SKM-1 (cell line): ENCODE results near the gene NPRL2.
A peak's percentile ranks its signal among the peaks of the same experiment; 100 is the strongest.

ENCODE experiments used
- DNase-seq: peaks from one replicate; lab custom pipeline; 2025; ENCODE audit not compliant: unreplicated experiment; lab: John Stamatoyannopoulos, UW

NPRL2 gene

DNA sequence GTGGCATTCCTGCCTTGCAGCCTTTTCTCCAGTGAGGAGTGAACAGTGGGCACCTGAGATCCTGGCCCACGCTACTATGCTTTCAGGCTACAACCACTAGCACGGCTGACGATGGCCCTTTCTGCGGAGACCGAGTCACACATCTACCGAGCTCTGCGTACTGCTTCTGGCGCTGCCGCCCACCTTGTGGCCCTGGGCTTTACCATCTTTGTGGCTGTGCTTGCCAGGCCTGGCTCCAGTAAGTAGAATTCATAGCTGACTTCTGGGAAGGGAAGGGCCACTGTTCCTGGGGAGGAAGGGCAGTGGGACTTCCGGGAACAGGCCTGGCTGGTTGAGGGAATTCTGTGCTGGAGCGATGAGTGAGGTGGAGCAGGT, 735 bp upstream of the NPRL2 start:
- DNase-seq: no peak

DNA sequence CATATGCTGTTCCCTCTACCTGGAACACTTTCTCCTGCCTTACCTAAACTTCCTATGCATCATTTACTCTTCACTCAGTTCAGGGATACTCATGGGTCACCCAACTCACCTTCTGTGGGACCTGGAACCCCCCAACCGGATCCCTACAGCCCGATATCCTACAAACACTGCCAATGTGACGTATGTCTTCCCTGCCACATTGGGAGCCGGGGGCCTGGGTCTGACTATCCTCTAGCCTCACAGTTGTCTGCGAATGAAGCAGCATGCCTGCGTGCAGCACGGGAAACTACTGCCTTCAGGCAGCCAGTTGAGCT, 405 bp downstream of the NPRL2 start:
- no peak for DNase-seq

DNA sequence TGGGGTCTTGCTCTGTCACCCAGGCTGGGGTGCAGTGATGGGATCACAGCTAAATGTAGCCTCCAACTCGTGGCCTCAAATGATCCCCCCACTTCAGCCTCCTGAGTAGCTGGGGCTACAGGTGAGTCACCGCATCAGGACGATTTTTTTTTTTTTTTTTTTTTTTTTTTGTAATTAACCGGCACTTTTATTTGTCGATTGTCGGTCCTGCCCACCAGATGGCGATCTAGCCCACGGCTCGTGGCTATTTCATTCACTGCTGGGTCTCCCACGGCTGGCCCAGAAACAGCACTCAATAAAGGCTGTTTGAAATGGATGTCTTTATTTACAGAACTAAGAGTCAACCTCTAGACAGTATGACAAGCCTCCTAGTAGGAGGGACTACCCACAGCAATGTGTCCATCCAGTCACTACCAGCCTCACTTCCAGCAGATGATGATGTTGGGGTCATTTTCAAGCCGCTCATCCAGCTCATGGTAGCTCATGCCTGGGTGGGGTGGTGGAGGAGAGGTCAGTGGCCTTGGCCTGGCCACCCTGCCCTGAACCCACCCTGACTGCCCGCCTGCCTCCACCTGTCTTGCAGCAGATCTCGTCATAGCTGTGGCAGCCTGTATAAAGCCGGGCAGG, 3.3 kb downstream of the NPRL2 start:
- no peak for DNase-seq

DNA sequence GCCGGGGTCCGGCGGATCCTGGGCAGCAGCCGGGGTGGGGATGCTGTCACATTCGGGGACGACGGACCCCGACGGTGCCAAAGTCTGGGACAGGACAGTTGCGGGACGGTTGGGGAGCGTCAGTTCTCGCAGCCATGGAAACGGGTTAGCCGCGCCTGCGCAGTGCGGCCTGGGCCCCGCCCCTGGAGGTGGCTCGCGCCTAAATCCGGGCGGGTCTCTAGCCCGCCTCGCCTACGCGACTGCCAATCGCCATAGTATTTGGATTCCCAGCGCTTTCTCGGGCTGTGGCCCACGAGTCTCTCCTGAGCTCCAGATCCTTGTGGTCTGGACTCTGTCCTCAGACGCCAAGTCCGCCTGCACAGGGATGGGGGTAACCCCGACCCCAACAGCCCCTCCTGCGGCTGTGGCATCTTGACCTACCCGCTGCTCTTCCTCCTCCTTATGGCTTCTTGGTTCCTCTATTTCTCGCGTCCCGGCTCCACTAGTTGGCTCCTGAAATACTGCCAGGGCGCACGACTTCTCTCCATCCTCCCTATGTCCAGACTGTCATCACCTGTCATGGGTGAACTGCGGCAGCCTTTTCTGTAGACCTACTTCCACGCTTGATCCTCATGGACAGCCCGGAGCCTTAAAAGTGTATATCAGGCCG, 4.9 kb downstream of the NPRL2 start, which contains the start of gene ZMYND10:
Gene ZMYND10 (minus strand): TSS at position 147 of the 649 bp plus-strand sequence. CDS start 153 bp downstream, outside the sequence.
- DNase-seq: no peak

DNA sequence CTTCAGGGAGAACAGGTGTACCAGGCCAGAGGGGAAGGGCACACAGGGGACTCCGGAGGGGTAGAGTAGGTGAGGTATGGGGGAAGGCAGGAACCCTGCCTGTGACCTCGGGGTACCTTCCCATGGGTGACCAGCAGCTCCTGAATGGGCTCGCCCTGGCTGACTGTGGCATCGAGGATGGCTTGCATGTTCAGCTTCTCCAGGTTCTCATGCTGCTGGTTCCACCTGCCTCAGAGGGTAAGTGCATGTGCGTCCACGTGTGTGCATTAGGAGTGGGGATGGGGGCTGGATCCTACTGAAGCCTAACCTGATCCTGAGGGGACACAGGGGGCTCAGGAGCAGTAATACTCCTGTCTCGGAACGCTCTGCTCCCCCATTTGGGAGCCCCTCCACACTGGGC, 5.6 kb downstream of the NPRL2 start:
- DNase-seq: no peak

DNA sequence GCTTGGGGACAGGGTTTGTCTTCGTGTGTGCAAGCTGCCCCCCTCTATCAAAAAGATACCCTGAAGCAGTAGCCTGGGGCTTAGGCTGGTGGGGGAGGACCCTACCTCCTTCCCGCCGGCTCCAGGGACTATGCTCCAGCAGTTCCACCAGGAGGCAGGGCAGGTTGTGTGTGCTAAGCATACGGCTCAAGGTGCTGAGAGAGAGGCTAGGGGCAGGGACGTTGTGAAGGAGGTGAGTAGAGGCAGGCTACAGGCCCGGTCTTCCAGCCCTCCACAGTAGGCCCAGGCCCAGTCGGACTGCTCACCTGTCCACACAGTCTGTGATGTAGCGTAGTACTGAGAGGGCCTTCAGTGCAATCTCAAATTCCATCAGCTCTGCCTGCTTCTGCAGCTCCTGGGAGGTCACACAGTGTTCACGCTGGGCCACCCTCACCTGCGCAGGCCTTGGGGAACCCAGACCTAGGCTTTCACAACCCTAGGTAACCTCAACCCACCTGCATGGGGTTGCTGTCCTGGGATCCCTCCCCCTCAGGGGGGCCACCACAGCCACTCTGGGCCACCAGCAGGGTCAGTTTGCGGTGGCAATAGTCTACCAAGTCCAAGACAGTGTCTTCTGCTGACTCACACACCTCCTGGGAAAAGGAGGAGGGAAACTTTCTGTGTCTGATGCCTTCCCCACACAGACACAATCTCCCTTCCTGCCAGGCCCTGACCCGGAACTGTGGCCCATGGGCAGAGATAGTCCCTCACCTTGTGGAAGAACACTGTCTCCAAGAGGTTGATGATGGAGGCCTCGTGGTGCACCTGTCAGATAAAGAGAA, 7.6 kb downstream of the NPRL2 start:
- no peak for DNase-seq

DNA sequence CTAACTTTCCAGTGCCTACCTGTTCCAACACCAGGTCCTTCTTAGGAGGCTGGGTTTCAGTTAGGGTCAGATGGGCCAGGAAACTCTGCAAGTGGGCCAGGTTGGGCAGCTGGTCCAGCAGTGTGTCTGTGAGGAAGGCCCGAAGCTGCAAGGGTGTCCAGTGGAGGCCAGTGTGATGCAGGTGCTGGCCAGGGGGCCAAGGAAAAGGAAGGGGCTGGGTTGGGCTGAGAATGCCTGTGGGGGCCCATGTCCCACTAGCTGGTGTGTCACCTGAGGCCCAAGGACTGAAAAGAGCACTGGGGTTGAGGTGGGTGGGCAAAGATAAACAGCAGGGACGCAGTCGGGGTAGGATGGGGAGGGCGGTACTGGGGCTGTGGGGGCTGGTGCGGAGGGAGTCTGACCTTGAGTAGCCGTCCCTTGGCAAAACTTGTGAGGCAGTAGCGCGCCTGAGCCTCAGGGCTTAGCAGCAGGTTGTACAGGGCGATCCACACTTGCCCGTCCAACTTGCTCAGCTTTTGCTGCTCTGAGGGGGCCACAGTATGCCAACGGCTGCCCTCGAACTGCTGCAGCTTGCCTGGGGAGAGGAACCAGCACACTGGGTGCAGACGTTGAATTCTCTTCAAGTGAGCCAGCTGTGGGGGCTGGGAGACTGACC, 8.5 kb downstream of the NPRL2 start:
- no peak for DNase-seq

DNA sequence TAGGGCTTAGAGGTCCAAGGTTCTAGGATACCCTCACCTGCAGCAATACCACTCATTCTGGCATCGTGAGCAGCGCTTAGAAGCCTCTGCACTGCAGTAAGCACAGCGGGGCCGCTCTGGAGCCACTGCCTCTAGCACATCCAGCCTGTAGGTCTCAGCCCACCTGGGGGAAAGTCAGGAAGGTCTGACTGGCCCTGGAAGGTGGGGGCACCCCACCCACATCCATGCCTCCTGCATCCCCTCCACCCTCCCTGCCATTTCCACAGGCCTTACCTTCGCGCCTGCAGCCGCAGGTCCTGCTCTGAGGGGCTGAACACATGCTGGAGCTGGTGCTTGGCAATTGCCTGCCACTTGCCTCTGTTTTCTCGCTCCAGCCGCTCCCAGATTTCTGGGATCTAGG, 9.0 kb downstream of the NPRL2 start:
- DNase-seq: no peak

DNA sequence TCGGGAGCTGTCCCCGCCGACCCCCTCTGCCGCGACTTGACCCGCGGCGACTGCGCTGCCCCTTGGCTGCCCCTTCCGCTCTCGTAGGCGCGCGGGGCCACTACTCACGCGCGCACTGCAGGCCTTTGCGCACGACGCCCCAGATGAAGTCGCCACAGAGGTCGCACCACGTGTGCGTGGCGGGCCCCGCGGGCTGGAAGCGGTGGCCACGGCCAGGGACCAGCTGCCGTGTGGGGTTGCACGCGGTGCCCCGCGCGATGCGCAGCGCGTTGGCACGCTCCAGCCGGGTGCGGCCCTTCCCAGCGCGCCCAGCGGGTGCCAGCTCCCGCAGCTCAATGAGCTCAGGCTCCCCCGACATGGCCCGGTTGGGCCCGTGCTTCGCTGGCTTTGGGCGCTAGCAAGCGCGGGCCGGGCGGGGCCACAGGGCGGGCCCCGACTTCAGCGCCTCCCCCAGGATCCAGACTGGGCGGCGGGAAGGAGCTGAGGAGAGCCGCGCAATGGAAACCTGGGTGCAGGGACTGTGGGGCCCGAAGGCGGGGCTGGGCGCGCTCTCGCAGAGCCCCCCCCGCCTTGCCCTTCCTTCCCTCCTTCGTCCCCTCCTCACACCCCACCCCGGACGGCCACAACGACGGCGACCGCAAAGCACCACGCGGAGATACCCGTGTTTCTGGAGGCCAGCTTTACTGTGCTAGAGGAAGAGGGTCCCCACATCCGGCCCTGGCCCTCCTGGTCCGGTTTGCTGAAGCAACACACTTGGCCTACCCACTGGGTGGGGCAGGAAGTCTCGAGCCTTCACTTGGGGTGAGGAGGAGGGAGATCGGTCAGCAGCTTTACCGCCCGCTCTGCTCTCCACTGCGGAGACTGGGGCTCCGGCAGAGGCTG, 9.9 kb downstream of the NPRL2 start, which contains the start of gene RASSF1:
Gene RASSF1 (minus strand): TSS at position 389 of the 882 bp plus-strand sequence. CDS start 31 bp downstream, at position 358.
- peak; percentile 89 for DNase-seq

DNA sequence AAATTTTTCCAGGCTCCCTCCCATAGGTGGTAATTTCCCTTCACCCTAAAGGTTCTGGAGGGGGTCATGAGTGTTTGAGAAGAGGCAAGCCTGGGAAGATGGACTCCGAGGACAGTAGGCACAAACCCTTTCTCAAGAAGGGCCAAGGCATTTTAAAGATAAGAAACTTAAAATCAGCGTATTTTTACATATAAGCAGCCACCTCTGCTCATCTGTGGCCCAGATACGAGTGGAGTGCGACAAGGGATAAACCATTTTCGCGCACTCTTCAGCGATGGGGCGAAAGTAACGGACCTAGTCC, 10.5 kb downstream of the NPRL2 start:
- DNase-seq: no peak

DNA sequence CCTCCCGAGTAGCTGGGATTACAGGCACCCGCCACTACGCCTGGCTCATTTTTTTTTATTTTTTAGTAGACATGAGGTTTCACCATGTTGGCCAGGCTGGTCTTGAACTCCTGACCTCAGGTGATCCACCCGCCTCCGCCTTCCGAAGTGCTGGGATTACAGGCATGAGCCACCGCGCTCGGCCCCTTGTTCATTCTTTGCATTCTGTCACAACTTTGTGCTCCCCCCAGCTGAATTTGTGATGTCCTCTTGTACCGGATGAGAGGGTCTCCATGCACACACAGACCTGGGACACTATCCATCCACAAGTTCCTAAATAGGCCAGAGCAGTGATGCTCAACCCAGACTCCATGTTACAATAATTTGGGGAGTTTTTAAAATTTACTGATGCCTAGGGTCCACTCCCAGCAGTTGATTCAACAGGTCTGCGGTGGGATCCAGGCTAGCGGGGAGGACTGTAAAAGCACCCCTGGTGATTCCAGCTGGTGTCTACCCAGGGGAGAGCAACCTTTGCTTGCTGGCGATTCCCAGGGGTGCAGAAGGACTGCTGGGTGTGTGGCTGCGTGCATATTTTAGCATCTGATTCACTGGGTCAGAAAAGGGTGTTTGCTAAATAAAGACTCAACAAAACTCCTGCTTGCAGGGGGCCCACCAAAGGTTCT, 11.0 kb downstream of the NPRL2 start:
- no peak for DNase-seq

DNA sequence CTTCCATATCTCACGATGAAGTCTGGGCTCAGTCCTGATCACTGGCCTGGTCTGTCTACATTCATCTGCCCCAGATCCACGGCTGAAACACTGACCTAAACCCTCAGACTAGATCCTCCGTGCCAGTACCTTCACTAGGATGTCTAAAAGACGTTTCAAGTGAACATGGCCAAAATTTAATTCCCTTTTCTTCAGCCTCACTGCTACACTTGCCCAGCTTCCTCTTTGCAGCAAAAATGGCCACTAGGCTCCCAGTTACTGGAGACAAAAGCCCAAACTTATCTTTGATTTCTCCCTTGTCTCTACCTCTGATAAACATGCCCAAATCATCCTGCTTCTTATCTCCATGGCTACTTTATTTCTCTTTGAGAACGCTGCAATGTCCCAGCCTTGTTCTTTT, 11.6 kb downstream of the NPRL2 start:
- DNase-seq: peak; percentile 46

DNA sequence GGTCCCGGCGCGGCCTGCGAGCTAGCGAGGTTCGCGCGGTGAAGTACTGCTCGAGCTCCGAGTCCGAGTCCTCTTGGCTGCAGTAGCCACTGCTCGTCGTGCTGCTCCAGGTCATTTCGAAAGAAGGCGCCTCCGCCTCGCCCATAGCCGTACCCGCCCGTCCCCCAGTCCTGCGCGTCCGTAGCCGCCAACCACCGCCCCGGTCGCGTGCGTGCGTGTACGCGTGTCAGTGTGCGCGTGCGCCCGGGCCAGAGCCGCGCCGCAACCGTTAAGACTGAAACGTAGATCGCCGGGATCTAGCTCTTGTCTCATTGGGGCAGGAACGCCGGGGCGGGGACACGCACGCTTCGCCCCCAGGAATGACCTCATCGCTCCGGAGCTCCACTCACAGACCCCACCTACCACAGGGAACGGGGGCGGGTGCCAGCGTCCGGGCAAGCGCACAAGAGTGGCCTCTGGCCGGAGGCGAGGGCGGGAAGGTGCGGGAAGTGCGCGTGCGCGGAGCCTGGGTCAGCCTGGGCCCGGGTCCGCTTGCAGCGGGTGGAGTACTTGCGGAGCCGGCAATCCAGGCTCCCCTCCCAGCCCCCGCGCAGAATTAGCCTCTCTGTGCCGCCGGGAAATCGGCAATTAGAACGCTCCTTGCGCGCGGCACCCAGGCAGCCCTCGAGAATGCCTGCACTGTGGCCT, 13.3 kb downstream of the NPRL2 start:
- peak; percentile 96 for DNase-seq

DNA sequence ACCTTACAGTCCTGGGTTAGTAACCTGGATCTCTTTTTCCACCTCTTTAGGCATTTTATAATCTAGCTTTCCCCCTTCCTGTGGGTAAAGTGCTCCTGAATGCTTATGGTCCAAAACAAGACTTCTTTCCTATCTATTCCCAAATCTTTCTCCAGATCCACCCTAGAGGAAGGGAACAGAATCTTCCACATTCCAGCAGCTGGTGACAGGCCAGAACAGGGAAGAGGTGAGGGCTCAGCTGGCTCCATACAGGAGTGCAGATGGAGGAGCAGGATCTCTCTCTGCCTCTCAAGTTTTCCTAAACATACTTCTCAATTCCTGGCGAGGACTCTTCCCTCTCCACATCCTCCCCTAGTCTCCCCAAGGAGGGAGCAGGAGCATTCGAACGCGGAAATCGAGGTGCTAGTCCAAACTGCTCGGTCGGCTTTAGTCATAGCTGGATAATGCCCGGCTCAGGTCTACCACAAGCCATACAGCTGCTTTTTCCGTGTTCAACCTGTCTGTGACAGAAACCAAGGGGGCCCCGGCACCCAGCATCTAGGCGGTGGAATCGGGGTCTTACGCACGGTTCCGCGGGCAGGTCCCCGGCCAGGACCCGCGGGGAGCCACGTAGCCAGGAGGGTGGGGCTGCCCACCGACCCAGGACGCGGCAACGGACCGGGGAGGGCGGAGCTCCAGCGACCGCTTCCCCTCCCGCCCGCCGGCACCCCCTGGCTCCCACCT, 14.0 kb downstream of the NPRL2 start:
- DNase-seq: no peak

DNA sequence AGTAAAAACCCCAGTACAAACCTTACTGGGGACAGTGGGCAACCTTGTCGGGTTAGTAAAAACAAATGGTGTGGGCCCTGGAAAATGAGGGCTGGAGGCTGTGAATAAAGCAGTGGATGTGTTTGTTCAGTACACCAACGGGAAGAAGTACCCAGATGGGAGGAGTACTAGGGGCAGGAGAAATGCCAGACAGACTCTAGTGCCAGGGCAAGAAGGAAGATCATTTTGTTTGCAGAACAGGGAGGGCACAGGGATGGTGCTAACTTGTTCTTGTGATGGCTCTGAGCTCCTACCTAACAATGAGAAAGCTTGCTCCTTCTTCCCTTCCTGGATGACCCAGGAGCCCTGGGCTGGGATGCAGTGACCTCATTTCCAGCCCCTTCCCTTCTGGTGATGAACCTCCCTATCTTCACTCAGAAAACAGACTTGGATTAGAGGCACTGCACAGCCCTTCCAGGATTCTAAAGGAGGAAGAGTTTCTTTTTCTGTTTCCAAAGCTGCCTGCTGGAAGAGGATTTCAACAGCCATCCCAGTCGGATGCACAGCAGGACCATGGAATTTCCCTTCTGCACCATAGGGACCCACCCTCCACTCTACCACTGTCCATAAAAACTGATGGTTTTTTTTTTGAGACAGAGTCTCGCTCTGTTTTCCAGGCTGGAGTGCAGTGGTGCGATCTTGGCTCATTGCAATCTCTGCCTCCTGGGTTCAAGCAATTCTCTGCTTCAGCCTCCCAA, 16.1 kb downstream of the NPRL2 start:
- DNase-seq: no peak

DNA sequence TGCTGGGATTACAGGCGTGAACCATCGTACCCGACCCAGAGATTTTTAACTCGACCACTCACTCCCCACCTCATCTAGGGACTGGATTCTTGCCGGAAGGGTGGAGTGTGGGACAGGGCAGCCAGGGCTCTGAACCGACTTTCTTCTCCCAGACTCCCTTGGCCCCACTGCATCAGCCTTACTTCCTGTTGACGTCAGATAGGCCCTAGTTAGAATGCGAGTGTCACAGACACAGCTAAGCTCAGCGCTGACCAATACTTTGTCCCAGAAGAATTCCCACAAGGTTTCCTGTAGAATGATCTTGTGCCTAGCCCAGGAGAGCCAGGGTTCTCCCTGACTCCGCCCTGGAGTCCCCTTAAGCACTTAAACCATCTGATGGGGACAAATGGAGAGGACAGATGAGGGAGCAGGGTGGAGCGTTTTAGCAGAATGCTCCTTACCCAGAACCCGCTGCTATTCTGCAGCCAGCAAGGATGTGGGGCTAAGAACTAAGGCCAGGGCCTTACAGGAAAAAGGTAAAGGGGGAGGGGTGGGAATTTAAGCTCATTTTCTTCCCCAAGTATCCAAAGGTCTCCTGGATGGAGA, 16.7 kb downstream of the NPRL2 start:
- DNase-seq: no peak

DNA sequence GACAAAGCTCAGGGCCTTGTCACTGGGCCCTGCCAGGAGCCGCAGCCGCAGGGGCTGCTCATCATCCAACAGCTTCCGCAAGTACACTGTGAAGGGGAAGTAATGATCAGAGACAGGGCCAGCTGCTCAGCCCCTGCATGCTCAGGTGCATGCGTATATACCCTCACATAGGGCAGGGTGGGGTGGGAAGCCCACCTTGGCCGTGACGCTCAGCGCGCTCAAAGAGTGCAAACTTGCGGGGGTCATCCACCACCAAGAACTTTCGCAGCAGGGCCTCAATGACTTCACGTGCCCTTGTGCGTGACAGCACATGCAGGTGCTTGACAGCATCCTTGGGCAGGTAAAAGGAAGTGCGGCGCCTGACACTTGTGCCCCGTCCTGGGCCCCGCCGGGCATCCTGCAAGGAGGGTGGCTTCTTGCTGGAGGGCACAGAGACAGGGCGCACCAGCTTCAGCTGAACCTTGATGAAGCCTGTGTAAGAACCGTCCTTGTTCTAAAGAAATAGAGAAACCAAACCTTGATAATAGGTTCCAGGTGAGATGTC, 19.1 kb downstream of the NPRL2 start:
- no peak for DNase-seq

DNA sequence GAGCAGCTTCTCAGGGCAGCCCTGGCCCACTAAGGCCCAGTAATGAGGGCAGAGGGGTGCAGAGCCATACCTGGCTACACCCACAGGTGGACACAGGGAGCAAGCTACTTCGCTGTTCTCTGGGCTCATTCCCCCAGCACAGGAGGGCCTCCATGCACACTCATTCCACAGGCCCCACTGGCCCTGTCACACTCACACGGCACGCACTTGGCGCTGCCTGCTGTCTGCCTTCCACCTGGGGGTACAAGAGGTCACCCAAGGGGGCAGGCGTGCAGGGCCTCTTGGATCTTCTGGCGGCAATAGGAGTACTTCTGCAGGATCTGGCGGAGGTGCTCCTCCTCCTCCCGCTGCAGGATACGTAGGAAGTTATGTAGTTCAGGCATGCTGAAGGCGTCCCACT, 20.2 kb downstream of the NPRL2 start:
- no peak for DNase-seq
